Measurements from ENCODE around the gene CALHM1. TPM values are rescaled to one million over a fixed set of nuclear protein-coding genes. Genes with fewer than 3 reads are reported as not detected.

The CALHM1 gene
- total and polyA plus RNA-seq, 8 donors, result 0.16 TPM; not detected in 7

- ATAC-seq (peak in 1 of 4 donors; percentile 2), FAIRE-seq (no peak), DNase-seq (no peak)
- Histone ChIP-seq H3K4me1 (peaks cover 0 to 4% (median 0%) of the 10 kb centered on the region in 3 donors), H3K36me3 (peaks cover 0 to under 1% (median 0%) of the 10 kb centered on the region in 3 donors), H3K27me3 (no peaks in the 10 kb centered on the region), H3K9me3 (no peaks in the 10 kb centered on the region), H3K4me3 (peak overlapping the region; percentile 26 to 53 (median 46)), H3K27ac (peak overlapping the region in 3 of 4 donors; percentile 17 to 47 (median 41))
- TF ChIP-seq, protein P1, sequence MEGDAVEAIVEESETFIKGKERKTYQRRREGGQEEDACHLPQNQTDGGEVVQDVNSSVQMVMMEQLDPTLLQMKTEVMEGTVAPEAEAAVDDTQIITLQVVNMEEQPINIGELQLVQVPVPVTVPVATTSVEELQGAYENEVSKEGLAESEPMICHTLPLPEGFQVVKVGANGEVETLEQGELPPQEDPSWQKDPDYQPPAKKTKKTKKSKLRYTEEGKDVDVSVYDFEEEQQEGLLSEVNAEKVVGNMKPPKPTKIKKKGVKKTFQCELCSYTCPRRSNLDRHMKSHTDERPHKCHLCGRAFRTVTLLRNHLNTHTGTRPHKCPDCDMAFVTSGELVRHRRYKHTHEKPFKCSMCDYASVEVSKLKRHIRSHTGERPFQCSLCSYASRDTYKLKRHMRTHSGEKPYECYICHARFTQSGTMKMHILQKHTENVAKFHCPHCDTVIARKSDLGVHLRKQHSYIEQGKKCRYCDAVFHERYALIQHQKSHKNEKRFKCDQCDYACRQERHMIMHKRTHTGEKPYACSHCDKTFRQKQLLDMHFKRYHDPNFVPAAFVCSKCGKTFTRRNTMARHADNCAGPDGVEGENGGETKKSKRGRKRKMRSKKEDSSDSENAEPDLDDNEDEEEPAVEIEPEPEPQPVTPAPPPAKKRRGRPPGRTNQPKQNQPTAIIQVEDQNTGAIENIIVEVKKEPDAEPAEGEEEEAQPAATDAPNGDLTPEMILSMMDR (IDR thresholded peaks at IDR 0.05), result no peak
- intact Hi-C loops (cut with DNase I), result no loop called here
- WGBS, 2 donors, result 35 to 38% methylated on average over 27 of the region's 27 CpGs
These were observed 6.0 kb downstream of the CALHM1 start for GRCh38 chr10:103452506-103453230.

DNA sequence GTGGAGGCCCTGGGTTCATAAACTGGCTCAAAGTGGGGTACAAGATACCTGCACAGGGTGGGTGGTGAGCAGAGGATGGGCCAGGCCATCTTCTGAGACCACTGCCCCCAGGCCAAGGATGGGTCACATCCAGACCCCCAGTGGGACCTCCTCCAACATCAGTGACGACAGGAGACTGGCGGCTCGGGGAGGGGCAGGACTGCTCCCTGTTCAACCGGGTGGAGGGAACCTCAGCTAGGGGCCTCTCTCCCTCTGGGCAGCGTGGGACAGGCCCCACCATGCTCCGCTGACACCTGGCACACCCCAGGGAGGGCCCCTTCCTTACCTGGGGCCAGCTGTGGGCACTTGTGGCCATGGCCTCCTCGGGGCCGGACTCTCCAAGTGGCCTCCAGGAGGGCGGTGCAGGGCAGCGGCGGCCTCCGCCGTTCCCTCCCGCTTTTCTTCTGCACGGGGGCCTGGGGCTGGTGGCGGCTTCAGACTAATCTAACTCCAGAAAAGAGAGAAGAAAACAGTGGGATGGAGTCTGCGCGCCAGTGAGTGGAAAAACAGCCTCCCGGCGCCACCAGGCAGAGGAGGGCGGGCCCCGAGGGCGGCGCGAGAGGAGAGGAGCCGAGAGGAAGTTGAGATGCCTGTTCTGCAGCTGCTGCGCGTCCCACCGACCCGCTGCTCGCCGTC is 6.7 kb downstream of the CALHM1 start, which contains the start of gene CALHM2:
TSS of gene CALHM2 (minus strand) at position 540 of the 675 bp plus-strand sequence. CDS start 2,429 bp downstream, outside the sequence.
- peaks cover 0 to 5% (median 0%) of the 10 kb centered on the region in 3 donors for H3K36me3 ChIP-seq

DNA sequence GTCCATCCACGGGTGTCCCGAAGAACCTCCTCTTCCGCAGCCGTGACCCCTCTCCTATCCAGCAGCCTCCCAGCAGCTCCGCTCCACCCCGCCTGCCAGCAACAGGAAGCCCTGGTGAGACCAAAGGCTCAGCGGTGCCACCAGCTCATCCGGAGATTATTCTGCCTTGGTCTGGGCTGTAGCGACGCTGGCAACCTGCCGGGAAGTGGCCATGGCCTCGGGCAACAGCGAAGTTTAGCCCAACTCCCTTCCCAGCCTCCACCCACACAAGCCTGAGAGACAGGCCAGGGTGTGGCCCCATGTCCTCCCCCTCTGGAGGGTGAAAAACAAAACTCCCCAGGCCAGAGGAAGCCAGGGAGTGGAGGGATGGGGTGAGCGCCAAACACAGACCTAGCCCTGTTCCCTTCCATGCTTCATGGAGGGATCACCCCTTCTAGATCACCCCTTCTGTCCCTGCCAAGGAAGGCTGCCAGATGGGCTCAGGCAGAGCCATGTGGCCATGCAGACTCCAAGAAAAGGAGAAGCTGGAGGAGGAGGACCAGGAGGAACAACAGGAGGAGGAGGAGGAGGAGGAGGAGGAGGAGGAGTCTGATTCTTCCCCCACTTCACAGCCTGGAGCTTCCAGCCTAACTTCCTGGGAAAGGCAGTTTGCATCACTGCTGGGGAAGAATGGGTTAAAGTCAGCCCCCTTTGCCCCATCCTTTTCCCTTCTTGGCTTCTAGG is 7.4 kb downstream of the CALHM1 start:
- Histone ChIP-seq H3K27me3 (no peaks in the 10 kb centered on the region), H3K36me3 (peaks cover 0 to 5% (median 0%) of the 10 kb centered on the region in 3 donors), H3K9me3 (no peaks in the 10 kb centered on the region), H3K4me3 (peak overlapping the region; percentile 26 to 53 (median 46)), H3K27ac (peak overlapping the region; percentile 10 to 47 (median 29)), H3K4me1 (peaks cover 0 to 4% (median 0%) of the 10 kb centered on the region in 3 donors)
- DNase-seq, result peak in 2 of 6 donors; percentile 38 to 55
- FAIRE-seq, result no peak
- TF ChIP-seq, protein P1 (IDR thresholded peaks at IDR 0.05), result no peak
- ATAC-seq, result peak; percentile 20 to 49 (median 38)
- 45 to 51% methylated on average over 14 of the region's 14 CpGs for WGBS, 2 donors
- intact Hi-C loops (cut with DNase I), result no loop called here

More for the DNA sequence above, 6.7 kb downstream of the CALHM1 start, which contains the start of gene CALHM2:
- ATAC-seq (peak; percentile 78 to 89 (median 83)), FAIRE-seq (no peak), DNase-seq (peak in 5 of 6 donors; percentile 50 to 83 (median 59))
- Histone ChIP-seq H3K4me3 (peak within 1 kb of the TSS; percentile 26 to 53 (median 46)), H3K4me1 (peaks cover 0 to 4% (median 0%) of the 10 kb centered on the region in 3 donors), H3K9me3 (no peaks in the 10 kb centered on the region), H3K27ac (peak within 1 kb of the TSS; percentile 10 to 47 (median 29)), H3K27me3 (no peaks in the 10 kb centered on the region)
- TF ChIP-seq, protein P1 (IDR thresholded peaks at IDR 0.05), result no peak
- intact Hi-C loops (cut with DNase I), result no loop called here
- 10 to 12% methylated on average over 23 to 32 of the region's 32 CpGs for WGBS, 2 donors

GRCh38 chr10:103450201-103450695 is 8.5 kb downstream of the CALHM1 start:
- TF ChIP-seq, protein P1 (IDR thresholded peaks at IDR 0.05), result no peak
- FAIRE-seq, result no peak
- Histone ChIP-seq H3K27me3 (no peaks in the 10 kb centered on the region), H3K4me1 (peaks cover 0 to 4% (median 0%) of the 10 kb centered on the region in 3 donors), H3K27ac (no peak overlapping the region), H3K36me3 (peaks cover 0 to 8% (median 7%) of the 10 kb centered on the region in 3 donors), H3K9me3 (no peaks in the 10 kb centered on the region), H3K4me3 (peak overlapping the region in 1 of 4 donors; percentile 53)
- 83 to 87% methylated on average over 12 of the region's 12 CpGs for WGBS, 2 donors
- ATAC-seq, result no peak
- intact Hi-C loops (cut with DNase I), result no loop called here
- no peak for DNase-seq
